Trophoblast cell (in vitro differentiated cells and primary cell): ENCODE data around the gene RIC8B.

ENCODE experiments used
- DNase-seq, 2 donors: peaks; one replicate each; pipeline ENCODE4 v3.0.0-alpha.2; 2016
- H2AFZ ChIP-seq: 2 replicates; pipeline ENCODE4 v1.6.1; 2013; ENCODE audit warnings: low read length, moderate library complexity, mild to moderate bottlenecking; ENCODE audit not compliant: insufficient read depth, poor library complexity
- H2AK5ac ChIP-seq: 2 replicates; pipeline ENCODE4 v1.6.1; 2013; ENCODE audit warnings: mild to moderate bottlenecking, low read length
- H2BK120ac ChIP-seq: 2 replicates; pipeline ENCODE4 v1.6.1; 2013; ENCODE audit warnings: low read length, mild to moderate bottlenecking, moderate library complexity; ENCODE audit not compliant: insufficient read depth, poor library complexity
- H2BK12ac ChIP-seq: 2 replicates; pipeline ENCODE4 v1.6.1; 2013; ENCODE audit warnings: mild to moderate bottlenecking, low read length, moderate library complexity
- H2BK5ac ChIP-seq: 2 replicates; pipeline ENCODE4 v1.6.1; 2013; ENCODE audit warnings: low read length, low read depth, moderate library complexity, mild to moderate bottlenecking; ENCODE audit not compliant: poor library complexity
- H3K14ac ChIP-seq: 2 replicates; pipeline ENCODE4 v1.6.1; 2013; ENCODE audit warnings: mild to moderate bottlenecking, low read length
- H3K18ac ChIP-seq: 2 replicates; pipeline ENCODE4 v1.6.1; 2013; ENCODE audit warnings: mild to moderate bottlenecking, low read length
- H3K23ac ChIP-seq: 2 replicates; pipeline ENCODE4 v1.6.1; 2013; ENCODE audit warnings: low read length
- H3K27ac ChIP-seq: 2 replicates; pipeline ENCODE4 v1.5.1; 2013; ENCODE audit warnings: low read depth, mild to moderate bottlenecking, inconsistent platforms, low read length, moderate library complexity
- H3K27me3 ChIP-seq: 2 replicates; pipeline ENCODE4 v1.6.1; 2013; ENCODE audit warnings: inconsistent platforms, mild to moderate bottlenecking, low read length, moderate library complexity; ENCODE audit not compliant: insufficient read depth
- H3K36me3 ChIP-seq, 2 experiments: 1 replicate in 1 of 2; 2 replicates in 1 of 2; pipeline ENCODE4 v1.6.1; 2013; ENCODE audit warnings: low read length in 2 of 2, mild to moderate bottlenecking in 2 of 2, moderate library complexity in 1 of 2; ENCODE audit not compliant: insufficient read depth in 2 of 2, control insufficient read depth in 1 of 2
- H3K4ac ChIP-seq: 2 replicates; pipeline ENCODE4 v1.6.1; 2013; ENCODE audit warnings: low read depth, mild to moderate bottlenecking, low read length, moderate library complexity
- H3K4me1 ChIP-seq, 2 experiments: 1 replicate in 1 of 2; 2 replicates in 1 of 2; pipeline ENCODE4 v1.6.1; 2013; ENCODE audit warnings: low read length in 2 of 2, mild to moderate bottlenecking in 2 of 2, moderate library complexity in 1 of 2; ENCODE audit not compliant: insufficient read depth in 2 of 2, control insufficient read depth in 1 of 2
- H3K4me2 ChIP-seq: 2 replicates; pipeline ENCODE4 v1.6.1; 2013; ENCODE audit warnings: inconsistent platforms, mild to moderate bottlenecking, low read length, moderate library complexity
- H3K4me3 ChIP-seq: 2 replicates; pipeline ENCODE4 v1.5.1; 2013; ENCODE audit warnings: mild to moderate bottlenecking, low read depth, low read length, inconsistent platforms
- H3K79me1 ChIP-seq: one replicate; pipeline ENCODE4 v1.6.1; 2013; ENCODE audit warnings: low read length
- H3K79me2 ChIP-seq: 2 replicates; pipeline ENCODE4 v1.6.1; 2013; ENCODE audit warnings: low read length, mild to moderate bottlenecking; ENCODE audit not compliant: control insufficient read depth, insufficient read depth, poor library complexity
- H3K9ac ChIP-seq: 2 replicates; pipeline ENCODE4 v1.6.1; 2013; ENCODE audit warnings: mild to moderate bottlenecking, low read length
- H3K9me3 ChIP-seq: 2 replicates; pipeline ENCODE4 v1.6.1; 2013; ENCODE audit warnings: low read depth, mild to moderate bottlenecking, control low read depth, inconsistent platforms, low read length; ENCODE audit not compliant: insufficient read depth
- H4K12ac ChIP-seq: 2 replicates; pipeline ENCODE4 v1.6.1; 2013; ENCODE audit warnings: low read depth, mild to moderate bottlenecking, low read length, moderate library complexity
- H4K8ac ChIP-seq: 2 replicates; pipeline ENCODE4 v1.6.1; 2013; ENCODE audit warnings: low read depth, mild to moderate bottlenecking, low read length, moderate library complexity
- H4K91ac ChIP-seq: one replicate; pipeline ENCODE4 v1.6.1; 2013; ENCODE audit warnings: low read depth, mild to moderate bottlenecking, low read length, moderate library complexity
- WGBS: extraction: QIAGEN DNeasy Blood & Tissue Kit; methylation state at CpG from one replicate; pipeline ENCODE4 v1.1.7; 2013; ENCODE audit warnings: missing lambda C conversion rate; ENCODE audit not compliant: insufficient read length, insufficient coverage; ENCODE audit errors: extremely low coverage; 5-methylcytosine and 5-hydroxymethylcytosine counted together

Gene RIC8B

DNA sequence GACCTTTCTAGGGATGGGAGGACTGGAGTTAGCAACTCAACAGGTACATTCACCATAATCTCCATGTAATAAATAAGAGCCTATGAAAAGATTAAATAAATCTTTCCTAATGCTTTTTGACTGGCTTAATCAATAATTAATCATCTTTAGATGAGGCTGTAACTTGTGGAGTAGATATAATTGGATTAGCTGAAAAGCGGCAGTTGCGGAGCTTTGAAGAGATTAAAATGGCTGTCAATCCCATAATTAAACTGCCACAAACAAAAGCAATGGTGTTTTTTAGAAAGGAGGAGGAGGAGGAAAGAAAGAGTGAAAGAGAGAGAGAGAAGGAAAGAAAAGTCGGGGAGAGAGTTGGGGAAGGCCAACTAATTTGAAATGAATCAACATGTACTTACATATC lies 110.5 kb downstream of the RIC8B start:
- H3K27ac ChIP-seq, result no peak overlapping the region
- no peak overlapping the region for H2BK120ac ChIP-seq
- H3K4me1 ChIP-seq, result no peaks in the 10 kb centered on the region
- no peaks in the 10 kb centered on the region for H3K79me2 ChIP-seq
- no peaks in the 10 kb centered on the region for H3K27me3 ChIP-seq
- no peak overlapping the region for H3K14ac ChIP-seq
- WGBS, result 100% methylated on average over 1 of the region's 3 CpGs
- H3K23ac ChIP-seq, result no peak overlapping the region
- H3K4me2 ChIP-seq, result no peak overlapping the region
- no peak overlapping the region for H3K18ac ChIP-seq
- no peak overlapping the region for H3K4me3 ChIP-seq
- H4K91ac ChIP-seq, result no peak overlapping the region
- no peak overlapping the region for H2AK5ac ChIP-seq
- H3K4ac ChIP-seq, result no peak overlapping the region
- H2BK5ac ChIP-seq, result no peak overlapping the region
- no peak for DNase-seq
- no peaks in the 10 kb centered on the region for H3K9me3 ChIP-seq
- H3K9ac ChIP-seq, result no peak overlapping the region
- no peaks in the 10 kb centered on the region for H3K79me1 ChIP-seq
- peaks cover 4 to 11% of the 10 kb centered on the region in 2 experiments for H3K36me3 ChIP-seq
- H4K8ac ChIP-seq, result no peak overlapping the region
- no peak overlapping the region for H2BK12ac ChIP-seq
- H4K12ac ChIP-seq, result no peak overlapping the region
- no peak overlapping the region for H2AFZ ChIP-seq

GRCh38 chr12:106885541-106886249 lies 111.2 kb downstream of the RIC8B start:
- Histone ChIP-seq H3K4me1 (no peaks in the 10 kb centered on the region), H4K8ac (no peak overlapping the region), H4K12ac (no peak overlapping the region), H3K18ac (no peak overlapping the region), H3K23ac (no peak overlapping the region), H3K27me3 (no peaks in the 10 kb centered on the region), H2AFZ (no peak overlapping the region), H3K79me1 (no peaks in the 10 kb centered on the region), H3K4me3 (no peak overlapping the region), H3K4ac (no peak overlapping the region), H3K9me3 (no peaks in the 10 kb centered on the region), H2BK12ac (no peak overlapping the region), H2BK120ac (no peak overlapping the region), H3K79me2 (no peaks in the 10 kb centered on the region), H3K4me2 (no peak overlapping the region), H3K27ac (no peak overlapping the region), H2BK5ac (no peak overlapping the region), H3K9ac (no peak overlapping the region), H4K91ac (no peak overlapping the region), H3K36me3 (peaks cover 4 to 11% of the 10 kb centered on the region in 2 experiments), H3K14ac (no peak overlapping the region), H2AK5ac (no peak overlapping the region)
- no peak for DNase-seq
- no CpG with 5 or more reads among the region's 4 CpGs for WGBS

DNA sequence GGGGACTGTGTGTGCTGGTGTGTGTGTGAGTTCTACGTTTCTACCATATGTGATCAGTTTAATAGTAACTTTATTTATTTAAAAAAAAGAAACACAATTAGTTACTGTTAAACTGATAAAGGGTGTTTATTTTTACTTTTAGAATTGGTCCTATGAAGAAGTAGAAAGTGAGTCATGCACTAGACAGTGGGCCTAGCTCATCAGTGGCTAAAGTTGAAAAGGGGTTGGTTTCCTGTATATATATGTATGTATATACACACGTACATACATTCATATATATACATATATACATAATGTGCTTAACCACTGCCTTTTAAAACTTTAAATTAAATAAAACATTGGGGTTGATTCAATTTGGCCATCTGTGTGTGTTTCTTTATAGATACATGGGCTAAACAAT lies 112.5 kb downstream of the RIC8B start:
- Histone ChIP-seq H3K9me3 (no peaks in the 10 kb centered on the region), H3K14ac (no peak overlapping the region), H2AK5ac (no peak overlapping the region), H2AFZ (no peak overlapping the region), H4K91ac (no peak overlapping the region), H3K9ac (no peak overlapping the region), H3K36me3 (peaks cover 2 to 8% of the 10 kb centered on the region in 2 experiments), H3K79me1 (no peaks in the 10 kb centered on the region), H3K27me3 (no peaks in the 10 kb centered on the region), H2BK12ac (no peak overlapping the region), H4K8ac (no peak overlapping the region), H3K23ac (no peak overlapping the region), H2BK120ac (no peak overlapping the region), H3K4me1 (no peaks in the 10 kb centered on the region), H3K79me2 (no peaks in the 10 kb centered on the region), H2BK5ac (no peak overlapping the region), H3K4ac (no peak overlapping the region), H4K12ac (no peak overlapping the region), H3K4me2 (no peak overlapping the region), H3K4me3 (no peak overlapping the region), H3K18ac (no peak overlapping the region), H3K27ac (no peak overlapping the region)
- WGBS, result no CpG with 5 or more reads among the region's 2 CpGs
- no peak for DNase-seq

DNA sequence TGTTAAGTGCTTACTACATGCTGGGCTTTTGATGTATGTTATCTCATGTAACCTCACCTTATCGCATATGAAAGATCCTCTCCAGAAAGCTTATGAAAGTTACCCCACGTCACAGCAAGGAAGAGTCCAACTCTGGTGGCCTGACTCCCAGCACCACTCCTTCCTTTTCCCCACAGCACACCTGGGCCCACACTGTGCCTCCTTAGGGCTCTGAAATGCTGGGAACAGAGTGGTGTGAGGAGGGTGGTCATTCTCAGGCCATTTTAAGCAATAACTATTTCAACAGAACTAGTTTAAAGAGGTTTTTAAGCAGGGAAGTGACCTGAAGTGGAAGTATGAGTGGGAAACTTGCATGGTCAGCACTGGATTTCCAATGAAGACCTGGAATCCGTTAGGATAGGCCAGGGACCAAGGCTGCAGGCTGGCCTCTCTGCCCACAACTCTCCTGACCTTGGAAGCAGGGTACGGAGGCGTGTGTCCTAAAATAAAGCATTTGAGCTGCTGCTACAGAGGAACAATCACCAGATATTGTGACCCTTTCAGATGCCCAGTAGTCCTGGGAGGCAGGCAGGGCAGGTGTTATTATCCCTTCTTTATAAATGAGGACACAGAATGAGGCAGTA lies 114.0 kb downstream of the RIC8B start:
- DNase-seq, result no peak
- Histone ChIP-seq H2BK12ac (no peak overlapping the region), H3K9ac (no peak overlapping the region), H2BK5ac (no peak overlapping the region), H3K9me3 (no peaks in the 10 kb centered on the region), H3K27me3 (no peaks in the 10 kb centered on the region), H3K27ac (no peak overlapping the region), H3K4me2 (no peak overlapping the region), H2BK120ac (no peak overlapping the region), H3K14ac (no peak overlapping the region), H3K79me2 (no peaks in the 10 kb centered on the region), H4K12ac (no peak overlapping the region), H3K4me1 (no peaks in the 10 kb centered on the region), H4K91ac (no peak overlapping the region), H2AFZ (no peak overlapping the region), H3K4me3 (no peak overlapping the region), H3K4ac (no peak overlapping the region), H3K79me1 (no peaks in the 10 kb centered on the region), H4K8ac (no peak overlapping the region), H2AK5ac (no peak overlapping the region), H3K23ac (no peak overlapping the region), H3K18ac (no peak overlapping the region), H3K36me3 (peaks cover 2 to 8% of the 10 kb centered on the region in 2 experiments)
- WGBS, result no CpG with 5 or more reads among the region's 5 CpGs
